ENCODE results near the gene DMD.

GRCh38 chrX:32545101-32545500 is 666.2 kb downstream of the DMD start:
- TF ChIP-seq CTCF (IDR thresholded peaks at IDR 0.05; ENCODE audit: borderline replicate concordance, extremely low read depth, low read length, poor library complexity, severe bottlenecking): no peak
- no peak for TF ChIP-seq EZH2 (IDR thresholded peaks at IDR 0.05; ENCODE audit: borderline replicate concordance, low read depth, low read length, severe bottlenecking)

All from DND-41 (cell line).